ENCODE results near the gene STT3B. TPM values are rescaled to one million over a fixed set of nuclear protein-coding genes. Genes with fewer than 3 reads are reported as not detected.

STT3B gene
- total RNA-seq, 1 donor from 2014 or later = 213 TPM

DNA sequence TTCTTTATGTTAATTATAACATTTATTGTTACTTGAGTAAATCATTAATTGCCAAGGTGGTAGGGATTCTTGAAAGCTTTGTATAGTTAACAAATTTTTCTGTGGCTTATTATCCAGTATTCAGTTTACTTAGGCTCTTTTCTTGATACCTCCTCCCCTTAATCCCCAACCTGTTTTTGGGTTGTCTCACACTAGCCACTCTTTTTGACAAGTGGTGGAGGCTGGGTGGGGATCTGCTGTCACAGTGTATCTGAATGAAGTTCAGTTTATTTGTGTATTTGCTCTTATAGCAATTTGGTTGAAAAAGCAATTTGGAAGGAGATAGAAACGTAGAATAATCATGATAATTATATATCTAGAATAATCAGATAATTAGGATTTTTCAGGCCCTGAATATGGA is 43.8 kb downstream of the STT3B start:
- Histone ChIP-seq H3F3A (ENCODE audit: low read depth) (peaks cover 9% of the 10 kb centered on the region), H3K4me1 (peaks cover 10% of the 10 kb centered on the region), H3K79me2 (ENCODE audit: low read depth) (peaks cover 98% of the 10 kb centered on the region), H3K4me2 (no peak overlapping the region), H3K36me3 (peaks cover 14% of the 10 kb centered on the region), H3K9me3 (ENCODE audit: low read depth) (no peaks in the 10 kb centered on the region), H3K27me3 (no peaks in the 10 kb centered on the region), H4K20me1 (ENCODE audit: low read depth) (peaks cover 57% of the 10 kb centered on the region), H2AFZ (replicated peaks) (no peak overlapping the region), H3K9ac (no peak overlapping the region), H3K27ac (no peak overlapping the region), H3K4me3 (no peak overlapping the region)
- DNase-seq (ENCODE audit: low spot score) = no peak
- H3K27me3 Mint-ChIP-seq (ENCODE audit: insufficient read depth, low read depth) = no peaks in the 10 kb centered on the region
- H3K4me3 Mint-ChIP-seq = no peak overlapping the region
- TF ChIP-seq EZH2 (IDR thresholded peaks at IDR 0.05) (no peak), EZH2phosphoT487 (IDR thresholded peaks at IDR 0.05) (no peak)
- TF ChIP-seq, protein P1, sequence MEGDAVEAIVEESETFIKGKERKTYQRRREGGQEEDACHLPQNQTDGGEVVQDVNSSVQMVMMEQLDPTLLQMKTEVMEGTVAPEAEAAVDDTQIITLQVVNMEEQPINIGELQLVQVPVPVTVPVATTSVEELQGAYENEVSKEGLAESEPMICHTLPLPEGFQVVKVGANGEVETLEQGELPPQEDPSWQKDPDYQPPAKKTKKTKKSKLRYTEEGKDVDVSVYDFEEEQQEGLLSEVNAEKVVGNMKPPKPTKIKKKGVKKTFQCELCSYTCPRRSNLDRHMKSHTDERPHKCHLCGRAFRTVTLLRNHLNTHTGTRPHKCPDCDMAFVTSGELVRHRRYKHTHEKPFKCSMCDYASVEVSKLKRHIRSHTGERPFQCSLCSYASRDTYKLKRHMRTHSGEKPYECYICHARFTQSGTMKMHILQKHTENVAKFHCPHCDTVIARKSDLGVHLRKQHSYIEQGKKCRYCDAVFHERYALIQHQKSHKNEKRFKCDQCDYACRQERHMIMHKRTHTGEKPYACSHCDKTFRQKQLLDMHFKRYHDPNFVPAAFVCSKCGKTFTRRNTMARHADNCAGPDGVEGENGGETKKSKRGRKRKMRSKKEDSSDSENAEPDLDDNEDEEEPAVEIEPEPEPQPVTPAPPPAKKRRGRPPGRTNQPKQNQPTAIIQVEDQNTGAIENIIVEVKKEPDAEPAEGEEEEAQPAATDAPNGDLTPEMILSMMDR (IDR thresholded peaks at IDR 0.05) = no peak
- H3K27ac Mint-ChIP-seq = no peak overlapping the region
- peaks cover 68% of the 10 kb centered on the region for H3K36me3 Mint-ChIP-seq
- peaks cover 37% of the 10 kb centered on the region for H3K9me3 Mint-ChIP-seq
- H3K4me1 Mint-ChIP-seq = no peaks in the 10 kb centered on the region

DNA sequence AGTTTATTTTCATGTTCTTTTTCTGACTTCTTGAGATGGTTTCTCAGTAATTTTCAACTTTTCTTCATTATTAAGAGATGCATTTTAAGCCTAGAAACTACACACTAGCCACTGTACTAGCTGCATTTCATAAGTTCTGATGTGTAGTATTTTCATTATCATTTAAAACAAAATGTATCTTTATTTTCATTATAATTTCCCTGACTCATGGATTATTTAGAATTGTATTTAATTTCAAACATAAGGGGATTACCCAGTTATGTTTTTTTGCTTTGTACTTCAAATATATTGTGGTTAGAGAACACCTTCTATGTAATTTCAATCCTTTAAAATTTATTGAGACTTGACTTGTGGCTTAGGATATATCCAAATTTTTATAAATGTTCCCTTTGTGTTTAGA is 44.5 kb downstream of the STT3B start:
- DNase-seq (ENCODE audit: low spot score) = no peak
- no peak overlapping the region for H3K27ac ChIP-seq
- TF ChIP-seq EZH2 (IDR thresholded peaks at IDR 0.05) = no peak
- TF ChIP-seq EZH2phosphoT487 (IDR thresholded peaks at IDR 0.05) = no peak
- TF ChIP-seq, protein P1 (IDR thresholded peaks at IDR 0.05) = no peak
- Mint-ChIP-seq H3K9me3 (peaks cover 43% of the 10 kb centered on the region), H3K36me3 (peaks cover 74% of the 10 kb centered on the region), H3K27ac (no peak overlapping the region), H3K4me3 (no peak overlapping the region), H3K4me1 (no peaks in the 10 kb centered on the region), H3K27me3 (ENCODE audit: insufficient read depth, low read depth) (no peaks in the 10 kb centered on the region)
- H3K4me2 ChIP-seq = no peak overlapping the region
- H2AFZ ChIP-seq (replicated peaks) = no peak overlapping the region
- H3K27me3 ChIP-seq = no peaks in the 10 kb centered on the region
- H3K9me3 ChIP-seq (ENCODE audit: low read depth) = no peaks in the 10 kb centered on the region
- H3K4me3 ChIP-seq = no peak overlapping the region
- peaks cover 98% of the 10 kb centered on the region for H3K79me2 ChIP-seq (ENCODE audit: low read depth)
- H3F3A ChIP-seq (ENCODE audit: low read depth) = peaks cover 7% of the 10 kb centered on the region
- H3K36me3 ChIP-seq = peaks cover 20% of the 10 kb centered on the region
- peaks cover 52% of the 10 kb centered on the region for H4K20me1 ChIP-seq (ENCODE audit: low read depth)
- H3K4me1 ChIP-seq = peaks cover 10% of the 10 kb centered on the region
- H3K9ac ChIP-seq = no peak overlapping the region

DNA sequence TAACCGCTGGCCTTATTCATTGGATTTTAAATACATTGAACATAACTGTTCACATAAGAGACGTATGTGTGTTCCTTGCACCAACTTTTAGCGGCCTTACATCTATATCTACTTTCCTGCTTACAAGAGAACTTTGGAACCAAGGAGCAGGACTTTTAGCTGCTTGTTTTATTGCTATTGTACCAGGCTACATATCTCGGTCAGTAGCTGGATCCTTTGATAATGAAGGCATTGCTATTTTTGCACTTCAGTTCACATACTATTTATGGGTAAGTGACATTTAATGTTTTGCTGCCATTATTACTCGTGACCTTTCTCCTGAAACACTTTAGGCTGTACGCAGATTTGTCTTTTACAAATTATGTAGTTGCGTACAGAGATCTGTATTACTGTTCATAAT is 47.1 kb downstream of the STT3B start:
- Histone ChIP-seq H3K9ac (no peak overlapping the region), H3K9me3 (ENCODE audit: low read depth) (peaks cover 10% of the 10 kb centered on the region), H3F3A (ENCODE audit: low read depth) (no peaks in the 10 kb centered on the region), H3K79me2 (ENCODE audit: low read depth) (peaks cover 97% of the 10 kb centered on the region), H4K20me1 (ENCODE audit: low read depth) (peaks cover 26% of the 10 kb centered on the region), H3K27me3 (no peaks in the 10 kb centered on the region), H3K36me3 (peaks cover 25% of the 10 kb centered on the region), H3K4me3 (no peak overlapping the region), H3K4me1 (peaks cover 2% of the 10 kb centered on the region), H3K4me2 (no peak overlapping the region), H2AFZ (replicated peaks) (no peak overlapping the region), H3K27ac (no peak overlapping the region)
- Mint-ChIP-seq H3K36me3 (peaks cover 87% of the 10 kb centered on the region), H3K27me3 (ENCODE audit: insufficient read depth, low read depth) (no peaks in the 10 kb centered on the region), H3K27ac (no peak overlapping the region), H3K9me3 (peaks cover 55% of the 10 kb centered on the region), H3K4me1 (no peaks in the 10 kb centered on the region), H3K4me3 (no peak overlapping the region)
- DNase-seq (ENCODE audit: low spot score) = no peak
- TF ChIP-seq, protein P1 (IDR thresholded peaks at IDR 0.05) = no peak
- TF ChIP-seq EZH2 (IDR thresholded peaks at IDR 0.05) (no peak), EZH2phosphoT487 (IDR thresholded peaks at IDR 0.05) (no peak)
